GM12878 (cell line): ENCODE measurements around the gene NKTR. TPM values are rescaled to one million over a fixed set of nuclear protein-coding genes. Genes with fewer than 3 reads are reported as not detected.
A peak's percentile ranks its signal among the peaks of the same experiment; 100 is the strongest.

Experiments
- ATAC-seq: fragments of 200-7000 bp; cut with Tn5 transposase; 3 replicates; pipeline ENCODE4 v1.9.1; 2020; ENCODE audit warnings: mild to moderate bottlenecking, moderate library complexity
- BruUV-seq: library from RNA; stranded (reverse); fragments of 400-500 nt; replicated peaks from 2 replicates; lab custom pipeline; 2021; lab: Mats Ljungman, UMichigan
- CTCF ChIA-PET: fragments of 300-600 bp; sonication (Branson Sonifier 250); formaldehyde crosslinking; extraction: SDS; loops from one replicate; lab custom pipeline; 2021; ENCODE audit warnings: inconsistent platforms; lab: Yijun Ruan, JAX
- POLR2A ChIA-PET: fragments of 350-600 bp; formaldehyde crosslinking; extraction: SDS; loops from one replicate; lab custom pipeline; 2021; ENCODE audit warnings: inconsistent platforms; lab: Charles Lee
- RAD21 ChIA-PET: fragments of 300-600 bp; sonication (Branson Sonifier 250); formaldehyde crosslinking; loops from one replicate; lab custom pipeline; 2023; ENCODE audit warnings: antibody characterized with exemption; ENCODE audit not compliant: unreplicated experiment; lab: Charles Lee
- SMC1A ChIA-PET: fragments of 300-600 bp; sonication (Branson Sonifier 250); formaldehyde crosslinking; loops from one replicate; lab custom pipeline; 2023; ENCODE audit not compliant: unreplicated experiment, uncharacterized antibody; lab: Charles Lee
- DNase-seq: peaks from one replicate; pipeline ENCODE4 v3.0.0-alpha.2; 2011; ENCODE audit warnings: low read depth, low spot score
- FAIRE-seq: peaks from 3 replicates; lab custom pipeline; 2011; peaks lifted over from hg19 to GRCh38; lab: Jason Lieb, UNC
- H2AFZ ChIP-seq: 2 replicates; pipeline ENCODE4 v1.6.0; 2011; ENCODE audit warnings: low read depth, low read length, control low read depth; ENCODE audit not compliant: control insufficient read depth
- H3K27ac ChIP-seq: 2 replicates; pipeline ENCODE4 v1.5.1; 2011; ENCODE audit warnings: control low read depth; ENCODE audit not compliant: control insufficient read depth, insufficient read depth
- H3K27me3 ChIP-seq, 2 experiments: replicated peaks in 1 of 2; 2 replicates each; pipeline versions ENCODE4 v1.6.0 to v1.6.1; 2011; ENCODE audit warnings: low read length in 1 of 2; ENCODE audit not compliant: control insufficient read depth in 2 of 2, insufficient read depth in 2 of 2
- H3K36me3 ChIP-seq, 2 experiments: 2 replicates each; pipeline ENCODE4 v1.5.1; 2011; ENCODE audit warnings: low read length in 1 of 2; ENCODE audit not compliant: control insufficient read depth in 2 of 2, insufficient read depth in 2 of 2
- H3K4me1 ChIP-seq: 2 replicates; pipeline ENCODE4 v1.6.1; 2011; ENCODE audit warnings: mild to moderate bottlenecking, low read length, moderate library complexity, mixed read lengths; ENCODE audit not compliant: control insufficient read depth, insufficient read depth
- H3K4me2 ChIP-seq: 2 replicates; pipeline ENCODE4 v1.6.0; 2011; ENCODE audit warnings: control low read depth; ENCODE audit not compliant: control insufficient read depth, insufficient read depth
- H3K4me3 ChIP-seq: fragments of 200-600 bp; sonication (generic); 2 replicates; pipeline ENCODE4 v1.5.1; 2016
- H3K79me2 ChIP-seq: 2 replicates; pipeline ENCODE4 v1.6.0; 2011; ENCODE audit warnings: low read length; ENCODE audit not compliant: control insufficient read depth, insufficient read depth
- H3K9ac ChIP-seq: 2 replicates; pipeline ENCODE4 v1.8.0; 2011; ENCODE audit warnings: low read length, control low read depth, mixed read lengths; ENCODE audit not compliant: control insufficient read depth, insufficient read depth
- H3K9me3 ChIP-seq: replicated peaks from 3 replicates; pipeline ENCODE4 v1.5.1; 2011; ENCODE audit warnings: mild to moderate bottlenecking, low read length; ENCODE audit not compliant: control insufficient read depth, insufficient read depth
- H4K20me1 ChIP-seq: 2 replicates; pipeline ENCODE4 v1.6.0; 2011; ENCODE audit not compliant: control insufficient read depth, insufficient read depth
- BACH1 ChIP-seq: fragments of 450-650 bp; IDR thresholded peaks from 2 replicates; pipeline ENCODE4 v1.6.1; 2017; ENCODE audit warnings: mild to moderate bottlenecking, borderline replicate concordance
- CBX5 ChIP-seq: sonication (generic); IDR thresholded peaks from 2 replicates; pipeline ENCODE4 v1.6.1; 2016; ENCODE audit warnings: low read depth, moderate library complexity, mild to moderate bottlenecking, inconsistent platforms
- GATAD2B ChIP-seq: fragments of 450-650 bp; conservative IDR thresholded peaks from 2 replicates; pipeline ENCODE4 v1.6.1; 2017; ENCODE audit warnings: low read depth, mild to moderate bottlenecking, moderate library complexity
- IKZF1 ChIP-seq: fragments of 450-650 bp; conservative IDR thresholded peaks from 2 replicates; pipeline ENCODE4 v1.6.1; 2017; ENCODE audit warnings: antibody characterized with exemption, mild to moderate bottlenecking
- IKZF2 ChIP-seq, 2 experiments: fragments of 450-650 bp; IDR thresholded peaks; 2 replicates each; pipeline ENCODE4 v1.6.1; 2017; ENCODE audit warnings: mild to moderate bottlenecking in 2 of 2, moderate library complexity in 2 of 2
- MXI1 ChIP-seq: fragments of 150-350 bp; IDR thresholded peaks from 2 replicates; pipeline ENCODE4 v1.6.1; 2011; ENCODE audit warnings: low read depth, mild to moderate bottlenecking, inconsistent platforms, low read length, improper control_type of control experiment
- MYC ChIP-seq: IDR thresholded peaks from 2 replicates; pipeline ENCODE4 v1.6.1; 2011; ENCODE audit warnings: mild to moderate bottlenecking, low read length, moderate library complexity, inconsistent platforms; ENCODE audit not compliant: insufficient read depth, insufficient replicate concordance, insufficient read length, severe bottlenecking
- RUNX3 ChIP-seq: IDR thresholded peaks from 2 replicates; pipeline ENCODE4 v1.6.1; 2012; ENCODE audit warnings: low read length, inconsistent platforms
- SIN3A ChIP-seq: IDR thresholded peaks from 2 replicates; pipeline ENCODE4 v1.6.1; 2012; ENCODE audit warnings: low read depth, low read length, improper control_type of control experiment
- SIX5 ChIP-seq: IDR thresholded peaks from 2 replicates; pipeline ENCODE4 v1.6.1; 2011; ENCODE audit warnings: mild to moderate bottlenecking, low read depth, low read length, moderate library complexity; ENCODE audit not compliant: severe bottlenecking
- TBL1XR1 ChIP-seq: IDR thresholded peaks from 2 replicates; pipeline ENCODE4 v1.6.1; 2012; ENCODE audit warnings: low read depth, low read length, improper control_type of control experiment
- ZSCAN29 ChIP-seq: fragments of 450-650 bp; IDR thresholded peaks from 2 replicates; pipeline ENCODE4 v1.6.1; 2017; ENCODE audit warnings: mild to moderate bottlenecking, moderate library complexity
- WGBS: methylation state at CpG from one replicate; pipeline ENCODE4 v1.1.6; 2016; ENCODE audit warnings: low lambda C conversion rate; ENCODE audit not compliant: insufficient replicate concordance, insufficient coverage; ENCODE audit errors: missing lambda C conversion rate; 5-methylcytosine and 5-hydroxymethylcytosine counted together
- in situ Hi-C: fragments of 300-500 bp; cut with MboI; formaldehyde crosslinking; loops from 9 replicates; pipeline ENCODE4 v1.14.3; 2018; ENCODE audit warnings: mixed read lengths
- intact Hi-C: fragments of 100-400 bp; cut with micrococcal nuclease; formaldehyde crosslinking; loops from one replicate; pipeline ENCODE4 v1.14.2; 2022; ENCODE audit not compliant: unreplicated experiment
- polyA plus RNA-seq, 11 experiments: library from polyadenylated mRNA; depleted of rRNA in 4 of 11; unstranded in 6 of 11; stranded (reverse) in 5 of 11; fragments of >200 nt; fragmentation: Nextera tagmentation in 4 of 11; fragmentation: Illumina TruSeq in 1 of 11; extraction: Ambion mirVana in 4 of 11; extraction: Trizol in 1 of 11; gene quantifications; 1 replicate in 1 of 11; 2 replicates in 10 of 11; pipeline versions ENCODE4 v1.2.1 to v1.2.3, GENCODE V29; 2011 to 2016; ENCODE audit warnings: inconsistent platforms in 2 of 11, missing spikeins in 2 of 11, low read depth in 1 of 11
- total RNA-seq, 4 experiments: library from RNA; depleted of rRNA in 3 of 4; stranded (reverse); fragments of >200 nt in 3 of 4; fragmentation: Illumina TruSeq in 1 of 4; extraction: Trizol in 1 of 4; gene quantifications; 2 replicates each; pipeline versions ENCODE4 v1.2.1 to v1.2.3, GENCODE V29; 2013 to 2021
- TF ChIP-seq, protein P1 (sequence below): fragments of 450-650 bp; IDR thresholded peaks from 2 replicates; pipeline ENCODE4 v1.6.1; 2014; ENCODE audit warnings: mild to moderate bottlenecking
- TF ChIP-seq, protein P2 (sequence below): fragments of 450-650 bp; IDR thresholded peaks from 2 replicates; pipeline ENCODE4 v1.6.1; 2016; ENCODE audit warnings: mild to moderate bottlenecking
- TF ChIP-seq, protein P3 (sequence below): IDR thresholded peaks from 2 replicates; pipeline ENCODE4 v1.6.1; 2012; ENCODE audit warnings: low read depth, low read length, improper control_type of control experiment

The NKTR gene
- total and polyA plus RNA-seq, 10 of the 15 experiments (the other 5 are each of a cell fraction or from before 2014, with no cell fraction given): 15.3 to 91.9 (median 55.3) TPM

DNA sequence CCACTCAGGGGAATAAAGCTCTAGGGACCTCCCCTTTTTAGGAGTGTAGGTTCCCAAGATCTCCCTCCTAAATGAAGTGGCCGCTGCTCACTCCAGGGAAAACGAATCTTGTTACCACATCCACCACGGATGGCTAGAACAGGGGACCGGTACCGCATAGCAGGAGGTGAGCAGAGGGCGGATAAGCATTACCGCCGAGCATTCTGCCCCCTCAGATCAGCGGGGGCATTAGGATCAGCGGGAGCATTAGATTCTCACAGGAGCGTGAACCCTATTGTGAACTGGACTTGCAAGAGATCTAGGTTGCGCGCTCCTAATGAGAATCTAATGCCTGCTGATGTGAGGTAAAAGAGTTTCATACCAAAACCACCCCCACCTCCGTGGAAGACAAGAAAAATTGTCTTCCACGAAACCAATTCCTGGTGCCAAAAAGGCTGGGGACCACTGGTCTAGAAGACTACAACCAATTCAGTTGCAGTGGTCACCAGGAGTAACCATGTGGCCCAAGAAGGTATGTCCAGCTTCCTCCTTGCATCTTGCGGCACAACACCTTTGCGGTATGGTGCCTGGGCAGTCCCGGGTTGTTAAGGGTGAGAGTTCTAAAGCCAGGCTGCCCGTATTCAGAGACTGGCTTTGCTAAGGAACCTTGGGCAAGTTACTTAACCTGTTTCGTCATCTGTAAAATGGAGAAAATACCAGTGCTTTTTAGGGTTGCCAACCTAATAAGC, 10.9 kb upstream of the NKTR start (continued):
- TF ChIP-seq IKZF2 (IDR thresholded peaks at IDR 0.05) (no peak), MYC (no peak), RUNX3 (no peak), SIN3A (no peak), SIX5 (no peak), BACH1 (no peak)
- TF ChIP-seq, protein P1, sequence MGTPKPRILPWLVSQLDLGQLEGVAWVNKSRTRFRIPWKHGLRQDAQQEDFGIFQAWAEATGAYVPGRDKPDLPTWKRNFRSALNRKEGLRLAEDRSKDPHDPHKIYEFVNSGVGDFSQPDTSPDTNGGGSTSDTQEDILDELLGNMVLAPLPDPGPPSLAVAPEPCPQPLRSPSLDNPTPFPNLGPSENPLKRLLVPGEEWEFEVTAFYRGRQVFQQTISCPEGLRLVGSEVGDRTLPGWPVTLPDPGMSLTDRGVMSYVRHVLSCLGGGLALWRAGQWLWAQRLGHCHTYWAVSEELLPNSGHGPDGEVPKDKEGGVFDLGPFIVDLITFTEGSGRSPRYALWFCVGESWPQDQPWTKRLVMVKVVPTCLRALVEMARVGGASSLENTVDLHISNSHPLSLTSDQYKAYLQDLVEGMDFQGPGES: no peak

DNA sequence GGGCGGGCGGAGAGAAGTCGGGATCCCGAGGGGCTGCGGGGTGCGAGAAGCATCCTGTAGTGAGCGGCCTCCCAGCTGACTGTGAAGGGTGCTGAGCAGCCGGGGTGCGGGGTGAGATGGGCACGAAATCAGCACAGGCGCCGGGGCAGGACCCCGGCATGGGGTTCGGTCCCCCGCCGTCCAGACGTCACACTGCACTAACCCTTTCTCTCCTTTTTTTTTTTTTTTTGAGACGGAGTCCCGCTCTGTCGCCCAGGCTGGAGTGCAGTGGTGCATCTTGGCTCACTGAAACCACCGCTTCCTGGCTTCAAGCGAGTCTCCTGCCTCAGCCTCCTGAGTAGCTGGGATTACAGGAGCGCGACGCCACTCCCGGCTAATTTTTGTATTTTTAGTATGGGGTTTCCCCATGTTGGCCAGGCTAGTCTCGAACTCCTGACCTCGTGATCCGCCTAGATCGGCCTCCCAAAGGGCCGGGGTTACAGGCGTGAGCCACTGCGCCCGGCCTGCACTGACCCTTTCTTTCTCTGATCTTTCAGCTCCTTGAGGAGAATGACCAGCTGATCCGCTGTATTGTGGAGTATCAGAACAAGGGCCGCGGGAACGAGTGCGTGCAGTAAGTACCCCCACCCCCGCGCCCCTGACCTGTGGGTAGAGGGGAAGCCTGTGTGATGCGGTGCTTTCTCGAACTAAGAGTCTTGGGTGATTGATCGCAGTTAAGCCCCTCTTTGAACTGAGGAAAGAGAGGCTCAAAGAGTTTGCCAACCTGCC, 9.3 kb upstream of the NKTR start:
- no peak for FAIRE-seq
- TF ChIP-seq CBX5 (no peak), GATAD2B (no peak), ZSCAN29 (no peak), IKZF1 (0 out of 2 replicates have a peak, but pooled peaks have one; percentile 13), MXI1 (no peak), TBL1XR1 (no peak)
- TF ChIP-seq, protein P2, sequence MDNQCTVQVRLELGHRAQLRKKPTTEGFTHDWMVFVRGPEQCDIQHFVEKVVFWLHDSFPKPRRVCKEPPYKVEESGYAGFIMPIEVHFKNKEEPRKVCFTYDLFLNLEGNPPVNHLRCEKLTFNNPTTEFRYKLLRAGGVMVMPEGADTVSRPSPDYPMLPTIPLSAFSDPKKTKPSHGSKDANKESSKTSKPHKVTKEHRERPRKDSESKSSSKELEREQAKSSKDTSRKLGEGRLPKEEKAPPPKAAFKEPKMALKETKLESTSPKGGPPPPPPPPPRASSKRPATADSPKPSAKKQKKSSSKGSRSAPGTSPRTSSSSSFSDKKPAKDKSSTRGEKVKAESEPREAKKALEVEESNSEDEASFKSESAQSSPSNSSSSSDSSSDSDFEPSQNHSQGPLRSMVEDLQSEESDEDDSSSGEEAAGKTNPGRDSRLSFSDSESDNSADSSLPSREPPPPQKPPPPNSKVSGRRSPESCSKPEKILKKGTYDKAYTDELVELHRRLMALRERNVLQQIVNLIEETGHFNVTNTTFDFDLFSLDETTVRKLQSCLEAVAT: no peak
- TF ChIP-seq, protein P3, sequence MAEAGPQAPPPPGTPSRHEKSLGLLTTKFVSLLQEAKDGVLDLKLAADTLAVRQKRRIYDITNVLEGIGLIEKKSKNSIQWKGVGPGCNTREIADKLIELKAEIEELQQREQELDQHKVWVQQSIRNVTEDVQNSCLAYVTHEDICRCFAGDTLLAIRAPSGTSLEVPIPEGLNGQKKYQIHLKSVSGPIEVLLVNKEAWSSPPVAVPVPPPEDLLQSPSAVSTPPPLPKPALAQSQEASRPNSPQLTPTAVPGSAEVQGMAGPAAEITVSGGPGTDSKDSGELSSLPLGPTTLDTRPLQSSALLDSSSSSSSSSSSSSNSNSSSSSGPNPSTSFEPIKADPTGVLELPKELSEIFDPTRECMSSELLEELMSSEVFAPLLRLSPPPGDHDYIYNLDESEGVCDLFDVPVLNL: no peak

More for the DNA sequence above, 9.3 kb upstream of the NKTR start:
- Histone ChIP-seq H4K20me1 (no peaks in the 10 kb centered on the region), H2AFZ (no peak overlapping the region), H3K9me3 (no peaks in the 10 kb centered on the region), H3K36me3 (peaks cover 0 to 12% of the 10 kb centered on the region in 2 experiments; a peak in 1 of 4 replicates), H3K27me3 (no peaks in the 10 kb centered on the region), H3K9ac (peak overlapping the region; percentile 77), H3K4me2 (peak overlapping the region; percentile 88), H3K27ac (peak overlapping the region; percentile 75), H3K79me2 (peaks cover 34% of the 10 kb centered on the region), H3K4me1 (peaks cover 12% of the 10 kb centered on the region), H3K4me3 (peak overlapping the region; percentile 95)
- under 1% methylated on average over 33 of the region's 44 CpGs for WGBS
- DNase-seq: no peak
- peak; percentile 11 for ATAC-seq
- ChIA-PET POLR2A (interaction anchor here (0.6 to 3.4 kb wide), 8 partner anchors 9 to 579 kb away, joined by 3 to 69 read pairs (median 4); partner anchors contain the start of genes HIGD1A, NKTR and SEC22C), CTCF (interaction anchor here (0.9 to 1.4 kb wide), 9 partner anchors 9 to 64 kb away, joined by 3 to 7 read pairs (median 6); partner anchors contain the start of genes NKTR and SEC22C), SMC1A (interaction anchor here (0.8 to 2.8 kb wide), 10 partner anchors 9 to 153 kb away, joined by 3 to 34 read pairs (median 4); partner anchors contain the start of genes NKTR and SEC22C), RAD21 (interaction anchor here (0.7 to 2.5 kb wide), 4 partner anchors 10 to 19 kb away, joined by 4 to 32 read pairs (median 10); partner anchors contain the start of genes NKTR and SEC22C)
- in situ Hi-C loops (no loop called here), intact Hi-C loops (loop anchor here (1.0 kb wide), 2 partner anchors 9 kb away; partner anchors contain the start of gene NKTR)
- no TSS peak for BruUV-seq
